Cardiac fibroblast (primary cell): ENCODE results near the gene PTPRT.

Experiments used
- DNase-seq, 2 donors: peaks; one replicate each; pipeline versions ENCODE4 v3.0.0 to v3.0.0-alpha.2; 2010; ENCODE audit warnings: low read depth in 2 of 2
- H3K4me3 ChIP-seq, 2 donors: replicated peaks in 1 of 2; 1 replicate in 1 of 2; 2 replicates in 1 of 2; pipeline ENCODE4 v1.5.1; 2011; ENCODE audit warnings: low read depth in 2 of 2, low read length in 2 of 2, mild to moderate bottlenecking in 2 of 2, moderate library complexity in 1 of 2
- TF ChIP-seq, protein P1 (sequence below): IDR thresholded peaks from one replicate; pipeline ENCODE4 v1.5.1; 2011; ENCODE audit warnings: low read depth, mild to moderate bottlenecking, low read length, inconsistent platforms

The PTPRT gene

DNA sequence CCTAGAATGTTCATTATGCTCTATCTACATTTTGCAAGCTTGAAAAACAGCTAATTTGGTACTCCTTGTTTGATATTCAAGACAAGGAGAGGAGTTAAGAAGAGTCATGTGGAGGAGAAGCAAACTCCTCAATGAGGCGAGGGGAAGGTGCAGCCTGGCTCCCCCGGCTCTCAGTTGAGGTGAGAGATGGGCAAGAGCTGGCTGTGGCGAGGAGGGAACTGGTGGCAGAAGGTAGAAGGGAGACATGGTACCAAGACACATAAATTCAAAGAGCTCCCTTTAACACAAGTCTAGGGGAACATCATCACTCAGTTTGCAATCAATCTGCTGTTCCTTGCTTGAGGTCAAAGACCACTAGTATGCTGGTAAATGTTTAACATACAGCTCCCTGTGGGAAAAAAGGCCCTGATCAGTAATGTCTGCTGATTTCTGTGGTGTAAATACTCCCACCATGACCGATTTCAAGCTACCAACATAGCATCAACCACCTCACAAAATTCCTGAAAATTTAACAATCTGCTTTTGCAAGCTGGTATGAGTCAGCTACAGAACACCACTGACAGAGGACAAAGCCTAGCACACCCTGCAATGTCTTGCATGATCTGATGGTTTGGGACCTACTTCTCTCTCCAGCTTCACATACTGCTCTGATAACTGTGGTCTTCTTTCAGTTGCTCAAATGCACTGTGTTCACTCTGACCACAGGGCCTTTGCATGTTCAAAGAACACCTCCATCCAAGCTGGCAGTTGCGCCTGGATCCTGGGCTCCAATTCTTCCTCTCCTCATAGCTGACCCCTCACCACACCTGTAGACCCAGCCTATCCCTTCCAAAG lies 1055.2 kb downstream of the PTPRT start:
- H3K4me3 ChIP-seq: no peak overlapping the region
- DNase-seq: no peak
- TF ChIP-seq, protein P1, sequence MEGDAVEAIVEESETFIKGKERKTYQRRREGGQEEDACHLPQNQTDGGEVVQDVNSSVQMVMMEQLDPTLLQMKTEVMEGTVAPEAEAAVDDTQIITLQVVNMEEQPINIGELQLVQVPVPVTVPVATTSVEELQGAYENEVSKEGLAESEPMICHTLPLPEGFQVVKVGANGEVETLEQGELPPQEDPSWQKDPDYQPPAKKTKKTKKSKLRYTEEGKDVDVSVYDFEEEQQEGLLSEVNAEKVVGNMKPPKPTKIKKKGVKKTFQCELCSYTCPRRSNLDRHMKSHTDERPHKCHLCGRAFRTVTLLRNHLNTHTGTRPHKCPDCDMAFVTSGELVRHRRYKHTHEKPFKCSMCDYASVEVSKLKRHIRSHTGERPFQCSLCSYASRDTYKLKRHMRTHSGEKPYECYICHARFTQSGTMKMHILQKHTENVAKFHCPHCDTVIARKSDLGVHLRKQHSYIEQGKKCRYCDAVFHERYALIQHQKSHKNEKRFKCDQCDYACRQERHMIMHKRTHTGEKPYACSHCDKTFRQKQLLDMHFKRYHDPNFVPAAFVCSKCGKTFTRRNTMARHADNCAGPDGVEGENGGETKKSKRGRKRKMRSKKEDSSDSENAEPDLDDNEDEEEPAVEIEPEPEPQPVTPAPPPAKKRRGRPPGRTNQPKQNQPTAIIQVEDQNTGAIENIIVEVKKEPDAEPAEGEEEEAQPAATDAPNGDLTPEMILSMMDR: no peak

DNA sequence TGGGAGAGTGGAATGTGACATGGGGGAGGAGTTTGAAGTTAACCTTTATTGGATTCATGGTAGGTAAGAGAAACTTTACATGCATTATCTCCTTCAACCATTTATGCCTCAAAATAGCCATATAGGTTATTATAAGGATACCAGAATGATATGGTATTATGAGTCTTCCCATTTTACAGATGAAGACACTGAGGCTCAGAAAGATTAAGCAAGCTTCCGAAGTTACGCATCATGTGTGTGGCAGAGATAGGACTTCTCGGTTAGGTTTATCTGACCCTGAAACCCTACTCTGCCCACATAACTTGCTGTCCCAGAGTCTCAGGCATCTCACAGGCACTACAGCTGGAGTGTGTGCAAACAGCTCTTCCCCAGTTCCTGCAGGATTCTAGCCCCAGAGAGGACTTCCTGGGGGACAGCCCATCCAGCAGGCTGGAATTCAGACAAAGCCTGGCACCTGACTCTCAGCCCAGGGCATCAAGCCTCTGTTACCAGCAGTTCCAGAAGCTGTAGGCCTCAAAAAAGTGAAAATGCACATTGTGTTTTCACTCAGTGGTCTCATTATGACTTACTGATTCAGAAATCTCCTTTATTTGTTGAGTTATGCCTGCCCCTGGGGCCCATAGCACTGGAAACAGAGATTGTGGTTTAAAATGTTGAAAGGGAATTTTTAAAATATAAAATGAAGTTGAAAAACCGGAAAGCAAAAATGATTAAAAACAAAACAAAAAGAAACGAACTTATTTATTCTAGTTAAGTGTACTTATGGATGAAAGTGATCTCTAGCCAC lies 1058.7 kb downstream of the PTPRT start:
- no peak for DNase-seq
- H3K4me3 ChIP-seq: no peak overlapping the region
- TF ChIP-seq, protein P1: no peak

DNA sequence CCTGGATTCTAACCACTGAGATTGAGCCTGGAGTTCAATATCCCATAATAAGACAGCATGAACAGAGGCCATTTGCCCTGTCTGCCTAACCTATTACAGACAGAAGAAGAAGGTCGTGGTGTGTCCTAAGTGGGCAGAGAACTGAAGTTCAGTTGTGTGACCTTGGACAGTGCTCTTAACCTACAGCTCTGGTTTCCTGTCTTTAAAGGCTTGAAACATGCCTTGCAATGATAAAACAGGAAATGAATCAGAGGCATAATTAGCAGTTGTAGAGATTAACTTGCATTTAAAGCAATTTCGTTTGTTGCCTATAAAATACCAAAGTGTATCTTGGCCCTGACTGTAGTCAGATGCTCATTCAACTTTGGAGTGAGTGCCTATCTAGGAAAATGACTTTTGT lies 1064.3 kb downstream of the PTPRT start:
- DNase-seq: no peak
- no peak overlapping the region for H3K4me3 ChIP-seq
- TF ChIP-seq, protein P1: no peak

DNA sequence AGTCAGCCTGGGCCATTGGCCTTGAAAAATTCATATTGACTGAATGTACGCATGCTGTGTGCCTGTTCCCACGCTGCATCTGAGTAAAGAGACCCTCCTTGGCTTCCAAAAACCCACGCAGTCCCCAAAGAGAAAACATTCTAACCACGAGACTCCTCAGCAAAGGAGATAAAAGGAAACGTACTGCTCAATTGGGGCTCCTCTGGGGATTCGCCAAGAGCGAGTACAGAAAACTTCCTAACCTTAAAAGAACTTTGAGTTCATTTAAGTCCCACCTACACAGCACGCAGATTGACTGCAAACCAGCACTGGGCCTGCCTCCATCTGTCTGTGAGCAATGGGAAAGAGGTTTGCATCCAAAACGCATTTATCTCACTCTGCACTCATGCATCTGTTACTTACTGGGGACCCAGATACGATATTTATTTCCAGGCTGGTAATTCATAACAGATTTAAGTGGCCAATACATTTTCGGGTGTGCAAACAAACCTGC lies 1065.7 kb downstream of the PTPRT start:
- no peak overlapping the region for H3K4me3 ChIP-seq
- no peak for DNase-seq
- TF ChIP-seq, protein P1: no peak

DNA sequence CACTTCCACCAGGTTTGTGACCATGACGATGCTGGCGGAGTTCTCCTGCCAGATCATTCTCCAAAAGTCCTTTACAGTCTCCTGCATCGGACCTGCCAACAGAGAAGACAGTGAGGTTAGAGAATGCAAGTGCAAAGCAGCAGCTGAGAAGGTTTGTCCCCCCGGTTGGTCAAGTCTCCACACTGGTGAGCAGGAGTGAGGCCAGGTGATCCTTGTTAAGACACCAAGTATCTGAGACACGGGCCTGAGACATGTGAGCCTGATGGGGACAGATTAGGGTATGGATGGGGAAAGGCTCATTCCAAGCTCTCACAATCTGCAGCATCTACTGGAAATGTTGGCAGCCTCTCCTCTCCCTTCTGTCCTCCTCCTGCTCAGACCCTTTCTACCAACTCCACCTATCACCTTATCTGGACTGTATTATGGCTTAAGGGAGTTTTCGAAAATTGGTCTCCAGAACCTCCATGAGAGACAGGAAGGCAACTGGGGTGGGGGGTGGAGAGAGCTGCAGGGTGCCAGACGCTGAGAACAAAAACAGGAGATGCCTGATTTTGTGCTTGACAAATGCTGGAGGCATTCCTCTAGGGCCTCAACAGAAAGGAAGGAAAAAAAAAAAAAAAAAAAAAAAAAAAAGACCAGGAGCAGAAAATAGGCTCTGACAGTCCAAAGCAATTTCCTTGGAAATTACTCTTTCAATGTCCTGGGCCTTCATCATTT lies 1071.1 kb downstream of the PTPRT start:
- DNase-seq: no peak
- no peak overlapping the region for H3K4me3 ChIP-seq
- TF ChIP-seq, protein P1: no peak

DNA sequence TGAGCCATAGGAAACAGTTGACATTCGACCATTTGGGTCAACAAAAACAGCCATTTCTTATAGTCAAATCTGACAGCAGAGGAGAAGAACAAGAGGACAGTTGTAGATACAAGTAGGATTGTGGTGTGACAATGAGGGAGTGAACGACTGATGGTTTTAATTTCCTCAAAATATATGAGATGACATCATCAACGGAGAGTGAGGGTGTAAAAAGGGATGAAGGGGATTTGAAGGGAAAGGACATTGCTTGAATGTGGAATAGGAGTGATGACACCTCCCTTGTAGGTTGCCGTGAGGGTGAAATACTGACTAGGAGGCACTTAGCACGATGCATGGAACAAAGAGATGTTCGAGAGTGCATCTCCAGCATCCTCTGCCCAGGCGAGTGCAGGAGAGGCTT lies 1071.7 kb downstream of the PTPRT start:
- TF ChIP-seq, protein P1: no peak
- no peak overlapping the region for H3K4me3 ChIP-seq
- DNase-seq: no peak
